KMS-11 (cell line): Measurements from ENCODE around the gene MOSPD2.

Experiments used
- H2AFZ ChIP-seq: fragments of 200-600 bp; sonication (generic); 2 replicates; pipeline ENCODE4 v1.6.1; 2016; ENCODE audit warnings: antibody characterized with exemption, mixed run types, low read depth
- H3K27ac ChIP-seq: fragments of 200-600 bp; sonication (generic); 2 replicates; pipeline ENCODE4 v1.6.1; 2016; ENCODE audit warnings: mild to moderate bottlenecking, mixed run types
- H3K27me3 ChIP-seq: fragments of 200-600 bp; sonication (generic); 2 replicates; pipeline ENCODE4 v1.6.1; 2017; ENCODE audit warnings: mild to moderate bottlenecking, low read depth, mixed run types, moderate library complexity; ENCODE audit not compliant: insufficient read depth
- H3K36me3 ChIP-seq: fragments of 200-600 bp; sonication (generic); 2 replicates; pipeline ENCODE4 v1.6.1; 2017; ENCODE audit warnings: mild to moderate bottlenecking, mixed run types; ENCODE audit not compliant: insufficient read depth
- H3K4me1 ChIP-seq: fragments of 200-600 bp; sonication (generic); 2 replicates; pipeline ENCODE4 v1.6.1; 2016; ENCODE audit warnings: mild to moderate bottlenecking, low read depth, mixed run types; ENCODE audit not compliant: poor library complexity, severe bottlenecking
- H3K4me2 ChIP-seq: fragments of 200-600 bp; sonication (generic); 2 replicates; pipeline ENCODE4 v1.7.0; 2016; ENCODE audit warnings: mild to moderate bottlenecking, mixed run types
- H3K4me3 ChIP-seq: fragments of 200-600 bp; sonication (generic); IDR thresholded peaks from 2 replicates; pipeline ENCODE4 v1.6.1; 2017; ENCODE audit warnings: low read depth, low read length, mixed read lengths; ENCODE audit not compliant: insufficient read depth
- H3K79me2 ChIP-seq: fragments of 200-600 bp; sonication (generic); 2 replicates; pipeline ENCODE4 v1.6.1; 2016; ENCODE audit warnings: low read depth, mixed run types; ENCODE audit not compliant: insufficient read depth
- H3K9ac ChIP-seq: fragments of 200-600 bp; sonication (generic); 2 replicates; pipeline ENCODE4 v1.6.1; 2016; ENCODE audit warnings: mild to moderate bottlenecking, mixed run types
- H4K20me1 ChIP-seq: fragments of 200-600 bp; sonication (generic); 2 replicates; pipeline ENCODE4 v1.6.1; 2016; ENCODE audit warnings: mild to moderate bottlenecking, mixed run types; ENCODE audit not compliant: insufficient read depth
- TF ChIP-seq, protein P1 (sequence below): fragments of 200-600 bp; sonication (generic); conservative IDR thresholded peaks from 2 replicates; pipeline ENCODE4 v1.6.1; 2017; ENCODE audit warnings: low read depth, mild to moderate bottlenecking, antibody characterized with exemption, low read length, moderate library complexity, mixed read lengths

MOSPD2 gene

DNA sequence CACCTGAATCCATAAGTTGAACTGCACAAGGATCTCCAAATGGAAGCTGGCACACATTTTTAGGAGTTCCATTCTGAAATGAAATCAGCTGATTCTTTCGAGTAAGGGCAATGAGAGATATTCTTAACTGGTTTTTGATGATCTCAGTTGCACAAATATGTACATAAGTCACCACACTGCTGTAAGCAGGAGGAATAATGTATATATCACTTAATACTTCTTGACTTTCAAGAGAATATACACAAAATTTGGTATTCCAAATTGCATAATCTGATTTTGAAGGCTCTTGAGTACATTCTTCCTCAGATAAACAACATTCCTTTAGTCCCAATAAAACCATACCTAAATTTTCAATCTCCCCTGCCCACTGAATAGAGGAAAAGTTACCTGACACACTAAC lies 8.6 kb upstream of the MOSPD2 start:
- TF ChIP-seq, protein P1, sequence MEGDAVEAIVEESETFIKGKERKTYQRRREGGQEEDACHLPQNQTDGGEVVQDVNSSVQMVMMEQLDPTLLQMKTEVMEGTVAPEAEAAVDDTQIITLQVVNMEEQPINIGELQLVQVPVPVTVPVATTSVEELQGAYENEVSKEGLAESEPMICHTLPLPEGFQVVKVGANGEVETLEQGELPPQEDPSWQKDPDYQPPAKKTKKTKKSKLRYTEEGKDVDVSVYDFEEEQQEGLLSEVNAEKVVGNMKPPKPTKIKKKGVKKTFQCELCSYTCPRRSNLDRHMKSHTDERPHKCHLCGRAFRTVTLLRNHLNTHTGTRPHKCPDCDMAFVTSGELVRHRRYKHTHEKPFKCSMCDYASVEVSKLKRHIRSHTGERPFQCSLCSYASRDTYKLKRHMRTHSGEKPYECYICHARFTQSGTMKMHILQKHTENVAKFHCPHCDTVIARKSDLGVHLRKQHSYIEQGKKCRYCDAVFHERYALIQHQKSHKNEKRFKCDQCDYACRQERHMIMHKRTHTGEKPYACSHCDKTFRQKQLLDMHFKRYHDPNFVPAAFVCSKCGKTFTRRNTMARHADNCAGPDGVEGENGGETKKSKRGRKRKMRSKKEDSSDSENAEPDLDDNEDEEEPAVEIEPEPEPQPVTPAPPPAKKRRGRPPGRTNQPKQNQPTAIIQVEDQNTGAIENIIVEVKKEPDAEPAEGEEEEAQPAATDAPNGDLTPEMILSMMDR, result no peak
- Histone ChIP-seq H3K4me3 (no peak overlapping the region), H3K27me3 (no peaks in the 10 kb centered on the region), H3K79me2 (peaks cover 18% of the 10 kb centered on the region), H3K4me2 (no peak overlapping the region), H3K27ac (no peak overlapping the region), H2AFZ (no peak overlapping the region), H4K20me1 (no peaks in the 10 kb centered on the region), H3K36me3 (no peaks in the 10 kb centered on the region), H3K9ac (no peak overlapping the region), H3K4me1 (no peaks in the 10 kb centered on the region)

DNA sequence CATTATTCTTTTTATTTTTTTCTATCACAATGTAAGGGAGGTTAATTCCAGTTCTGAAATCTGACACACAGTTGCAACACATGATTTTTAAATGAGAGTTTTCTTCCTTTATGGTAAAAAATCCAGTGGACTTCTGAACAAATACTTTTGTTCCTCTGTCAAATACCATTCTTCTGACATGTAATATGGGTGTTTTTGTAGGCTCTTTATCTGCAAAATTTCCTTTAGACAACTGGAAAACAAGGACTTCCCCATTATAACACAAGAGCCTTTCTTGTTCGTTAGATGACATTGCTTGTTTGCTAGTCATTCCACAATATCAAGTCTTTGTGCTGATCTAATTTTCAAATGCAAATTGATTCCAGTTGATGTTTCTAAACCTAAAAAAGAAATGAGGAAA lies 8.0 kb upstream of the MOSPD2 start:
- H4K20me1 ChIP-seq, result no peaks in the 10 kb centered on the region
- H3K79me2 ChIP-seq, result peaks cover 23% of the 10 kb centered on the region
- H3K4me3 ChIP-seq, result no peak overlapping the region
- TF ChIP-seq, protein P1, result no peak
- H3K4me1 ChIP-seq, result no peaks in the 10 kb centered on the region
- H3K36me3 ChIP-seq, result no peaks in the 10 kb centered on the region
- H2AFZ ChIP-seq, result no peak overlapping the region
- no peak overlapping the region for H3K4me2 ChIP-seq
- H3K9ac ChIP-seq, result no peak overlapping the region
- H3K27me3 ChIP-seq, result no peaks in the 10 kb centered on the region
- no peak overlapping the region for H3K27ac ChIP-seq

DNA sequence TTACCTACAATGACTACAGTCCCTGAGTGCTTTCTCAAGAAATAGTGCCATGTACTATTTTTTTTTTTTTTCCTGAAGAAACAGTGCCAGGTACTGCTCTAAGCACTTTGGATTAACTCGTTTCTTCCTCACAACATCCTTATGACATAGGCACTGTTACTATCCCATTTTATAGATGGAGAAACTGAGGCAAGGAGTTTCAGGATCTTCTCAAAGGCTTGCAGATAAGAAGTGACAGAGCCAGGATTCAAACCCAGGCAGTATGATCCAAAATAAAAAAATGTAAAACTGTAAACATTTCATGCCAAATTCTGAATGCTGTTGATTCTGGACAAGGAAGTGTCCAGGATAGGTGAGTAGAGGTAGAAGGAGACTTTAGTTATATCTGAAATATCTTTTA lies 1.5 kb upstream of the MOSPD2 start:
- peaks cover 43% of the 10 kb centered on the region for H3K79me2 ChIP-seq
- no peak overlapping the region for H2AFZ ChIP-seq
- peak overlapping the region; percentile 78 for H3K4me2 ChIP-seq
- H4K20me1 ChIP-seq, result no peaks in the 10 kb centered on the region
- H3K36me3 ChIP-seq, result no peaks in the 10 kb centered on the region
- no peak overlapping the region for H3K27ac ChIP-seq
- H3K4me3 ChIP-seq, result no peak overlapping the region
- TF ChIP-seq, protein P1, result no peak
- H3K4me1 ChIP-seq, result peaks cover 17% of the 10 kb centered on the region
- H3K9ac ChIP-seq, result peak overlapping the region; percentile 15; the same call in 1 of the 2 replicates
- H3K27me3 ChIP-seq, result no peaks in the 10 kb centered on the region

DNA sequence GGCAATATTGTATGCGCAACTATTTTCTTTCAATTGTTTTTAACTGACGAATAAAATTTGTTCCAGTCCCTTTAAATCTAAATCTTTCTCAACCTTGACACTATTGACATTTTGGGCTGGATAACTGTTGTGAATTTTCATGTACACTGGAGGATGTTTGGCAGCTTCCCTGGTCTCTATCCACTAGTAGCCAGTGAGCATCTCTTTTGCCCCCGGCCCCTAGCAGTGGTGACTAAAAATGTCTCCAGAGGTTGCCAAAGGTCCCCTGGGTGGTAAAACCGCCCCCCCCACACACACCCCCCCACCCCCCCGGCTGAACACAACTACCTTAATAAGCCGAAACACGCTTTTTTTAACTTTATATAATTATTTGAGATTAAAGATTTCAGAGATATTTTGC lies 866 bp upstream of the MOSPD2 start:
- Histone ChIP-seq H3K27me3 (no peaks in the 10 kb centered on the region), H4K20me1 (no peaks in the 10 kb centered on the region), H3K4me1 (peaks cover 17% of the 10 kb centered on the region), H3K27ac (peak overlapping the region; percentile 44; the same call in 1 of the 2 replicates), H3K9ac (peak overlapping the region; percentile 69), H3K36me3 (no peaks in the 10 kb centered on the region), H3K4me2 (peak overlapping the region; percentile 78), H2AFZ (peak overlapping the region; percentile 71), H3K79me2 (peaks cover 43% of the 10 kb centered on the region), H3K4me3 (no peak overlapping the region)
- TF ChIP-seq, protein P1, result no peak

DNA sequence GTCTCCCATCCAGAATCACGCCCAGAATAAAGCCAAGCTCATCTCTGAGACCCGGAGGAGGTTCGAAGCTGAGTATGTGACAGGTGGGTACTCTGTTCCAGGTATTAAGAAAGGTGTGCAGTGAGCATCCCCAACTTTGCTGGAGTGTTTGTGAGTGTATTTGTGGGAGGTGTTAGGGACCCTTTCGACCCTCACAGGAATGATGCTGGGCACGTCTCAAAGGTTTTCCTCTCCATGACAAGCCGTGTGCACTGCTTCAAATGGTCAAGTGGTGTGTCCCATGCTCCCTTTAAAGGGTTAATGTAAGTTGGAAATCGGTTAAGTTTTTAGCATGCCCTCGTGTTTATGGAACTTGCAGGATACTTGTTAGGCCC lies 442 bp downstream of the MOSPD2 start:
- peak overlapping the region; percentile 71 for H3K4me2 ChIP-seq
- H3K27me3 ChIP-seq, result no peaks in the 10 kb centered on the region
- peak overlapping the region; percentile 55 for H3K9ac ChIP-seq
- H2AFZ ChIP-seq, result peak overlapping the region; percentile 57
- peak overlapping the region; percentile 45 for H3K27ac ChIP-seq
- H3K4me1 ChIP-seq, result peaks cover 17% of the 10 kb centered on the region
- TF ChIP-seq, protein P1, result no peak
- peaks cover 36% of the 10 kb centered on the region for H3K79me2 ChIP-seq
- H3K4me3 ChIP-seq, result no peak overlapping the region
- H3K36me3 ChIP-seq, result no peaks in the 10 kb centered on the region
- H4K20me1 ChIP-seq, result no peaks in the 10 kb centered on the region
